Breast epithelium (tissue), 3 donors: ENCODE results near the gene ATP2A1.

Experiments
- POLR2A ChIP-seq: fragments of 450-650 bp; IDR thresholded peaks from one replicate; pipeline ENCODE4 v1.6.1; 2016; ENCODE audit warnings: antibody characterized with exemption, mild to moderate bottlenecking, moderate library complexity
- POLR2AphosphoS5 ChIP-seq, 3 donors: sonication (generic); formaldehyde crosslinking; IDR thresholded peaks; one replicate each; pipeline ENCODE4 v1.6.1; 2017; ENCODE audit warnings: antibody characterized with exemption in 3 of 3
- TF ChIP-seq, protein P1 (sequence below), 3 donors: fragments of 450-650 bp; IDR thresholded peaks; one replicate each; pipeline ENCODE4 v1.5.1; 2016 to 2017; ENCODE audit warnings: antibody characterized with exemption in 3 of 3, mild to moderate bottlenecking in 3 of 3, moderate library complexity in 3 of 3

DNA sequence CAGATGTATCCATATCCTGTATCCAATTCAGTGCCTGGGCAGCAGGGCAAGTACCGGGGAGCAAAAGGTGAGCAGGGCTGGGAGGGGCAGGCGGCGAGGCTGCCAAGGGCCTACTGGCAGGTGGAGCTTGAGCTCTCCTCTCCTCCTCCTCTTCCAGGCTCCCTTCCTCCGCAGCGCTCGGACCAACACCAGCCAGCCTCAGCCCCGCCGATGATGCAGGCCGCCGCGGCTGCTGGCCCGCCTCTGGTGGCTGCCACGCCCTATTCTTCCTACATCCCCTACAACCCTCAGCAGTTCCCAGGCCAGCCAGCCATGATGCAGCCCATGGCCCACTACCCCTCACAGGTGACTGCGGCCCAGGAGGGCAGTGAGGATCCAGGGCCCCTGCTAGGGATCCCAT lies 43.9 kb upstream of the ATP2A1 start:
- TF ChIP-seq, protein P1, sequence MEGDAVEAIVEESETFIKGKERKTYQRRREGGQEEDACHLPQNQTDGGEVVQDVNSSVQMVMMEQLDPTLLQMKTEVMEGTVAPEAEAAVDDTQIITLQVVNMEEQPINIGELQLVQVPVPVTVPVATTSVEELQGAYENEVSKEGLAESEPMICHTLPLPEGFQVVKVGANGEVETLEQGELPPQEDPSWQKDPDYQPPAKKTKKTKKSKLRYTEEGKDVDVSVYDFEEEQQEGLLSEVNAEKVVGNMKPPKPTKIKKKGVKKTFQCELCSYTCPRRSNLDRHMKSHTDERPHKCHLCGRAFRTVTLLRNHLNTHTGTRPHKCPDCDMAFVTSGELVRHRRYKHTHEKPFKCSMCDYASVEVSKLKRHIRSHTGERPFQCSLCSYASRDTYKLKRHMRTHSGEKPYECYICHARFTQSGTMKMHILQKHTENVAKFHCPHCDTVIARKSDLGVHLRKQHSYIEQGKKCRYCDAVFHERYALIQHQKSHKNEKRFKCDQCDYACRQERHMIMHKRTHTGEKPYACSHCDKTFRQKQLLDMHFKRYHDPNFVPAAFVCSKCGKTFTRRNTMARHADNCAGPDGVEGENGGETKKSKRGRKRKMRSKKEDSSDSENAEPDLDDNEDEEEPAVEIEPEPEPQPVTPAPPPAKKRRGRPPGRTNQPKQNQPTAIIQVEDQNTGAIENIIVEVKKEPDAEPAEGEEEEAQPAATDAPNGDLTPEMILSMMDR (IDR thresholded peaks at IDR 0.05): no peak
- no peak for TF ChIP-seq POLR2A
- TF ChIP-seq POLR2AphosphoS5 (IDR thresholded peaks at IDR 0.05): no peak
